ENCODE data around the gene POLD2.

POLD2 gene

DNA sequence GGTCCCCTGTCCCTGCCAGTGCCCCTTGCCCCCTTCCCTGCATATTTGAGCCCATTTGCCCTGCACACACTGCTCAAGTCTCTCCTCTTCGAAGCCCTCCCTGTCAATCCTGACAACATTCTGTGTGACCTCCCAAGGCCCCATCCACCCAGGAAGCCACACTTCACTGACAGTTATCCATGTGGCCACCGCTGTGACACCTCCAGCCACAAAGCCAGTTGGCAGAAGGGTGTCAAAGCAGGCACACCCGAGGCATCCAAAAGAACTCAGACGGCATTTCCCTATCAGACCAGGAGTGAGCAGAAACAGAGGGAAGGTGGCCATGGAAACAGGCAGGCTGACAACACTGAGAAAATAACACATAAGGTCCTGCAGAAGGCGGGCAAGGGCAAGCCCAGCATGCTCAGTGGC, 45.7 kb downstream of the POLD2 start:
- peak; percentile 40 for DNase-seq (ENCODE audit: low read depth)
- no peak overlapping the region for H3K4me3 ChIP-seq (ENCODE audit: low read depth, low read length)
- TF ChIP-seq, protein P1, sequence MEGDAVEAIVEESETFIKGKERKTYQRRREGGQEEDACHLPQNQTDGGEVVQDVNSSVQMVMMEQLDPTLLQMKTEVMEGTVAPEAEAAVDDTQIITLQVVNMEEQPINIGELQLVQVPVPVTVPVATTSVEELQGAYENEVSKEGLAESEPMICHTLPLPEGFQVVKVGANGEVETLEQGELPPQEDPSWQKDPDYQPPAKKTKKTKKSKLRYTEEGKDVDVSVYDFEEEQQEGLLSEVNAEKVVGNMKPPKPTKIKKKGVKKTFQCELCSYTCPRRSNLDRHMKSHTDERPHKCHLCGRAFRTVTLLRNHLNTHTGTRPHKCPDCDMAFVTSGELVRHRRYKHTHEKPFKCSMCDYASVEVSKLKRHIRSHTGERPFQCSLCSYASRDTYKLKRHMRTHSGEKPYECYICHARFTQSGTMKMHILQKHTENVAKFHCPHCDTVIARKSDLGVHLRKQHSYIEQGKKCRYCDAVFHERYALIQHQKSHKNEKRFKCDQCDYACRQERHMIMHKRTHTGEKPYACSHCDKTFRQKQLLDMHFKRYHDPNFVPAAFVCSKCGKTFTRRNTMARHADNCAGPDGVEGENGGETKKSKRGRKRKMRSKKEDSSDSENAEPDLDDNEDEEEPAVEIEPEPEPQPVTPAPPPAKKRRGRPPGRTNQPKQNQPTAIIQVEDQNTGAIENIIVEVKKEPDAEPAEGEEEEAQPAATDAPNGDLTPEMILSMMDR (IDR thresholded peaks at IDR 0.05; ENCODE audit: low read depth, low read length) = no peak
- TF ChIP-seq MYC (IDR thresholded peaks at IDR 0.05; ENCODE audit: low read depth, low read length) (no peak), POLR2A (IDR thresholded peaks at IDR 0.05; ENCODE audit: extremely low read depth, insufficient read length) (no peak)
- TF ChIP-seq, protein P2, sequence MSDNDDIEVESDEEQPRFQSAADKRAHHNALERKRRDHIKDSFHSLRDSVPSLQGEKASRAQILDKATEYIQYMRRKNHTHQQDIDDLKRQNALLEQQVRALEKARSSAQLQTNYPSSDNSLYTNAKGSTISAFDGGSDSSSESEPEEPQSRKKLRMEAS (IDR thresholded peaks at IDR 0.05; ENCODE audit: low read depth, low read length) = no peak

DNA sequence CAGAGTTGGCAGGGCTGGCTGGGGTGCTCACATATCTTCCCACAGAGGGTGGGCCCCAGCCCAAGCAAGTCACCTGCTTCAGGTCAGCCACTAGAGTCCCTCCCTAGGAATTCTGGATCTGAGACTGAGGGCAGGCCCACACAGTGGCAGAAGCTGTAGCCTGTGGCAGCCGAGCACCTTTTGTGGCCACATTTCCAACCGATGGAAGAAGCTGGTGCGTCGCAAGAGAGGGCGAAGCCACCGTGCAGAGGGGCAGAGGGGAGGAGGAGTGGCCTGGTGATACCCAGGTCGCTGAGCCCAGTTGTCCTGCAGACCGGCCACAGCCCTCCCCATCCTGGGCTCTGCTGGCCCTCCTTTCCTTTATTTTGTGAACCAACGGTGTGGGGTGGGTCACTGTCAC, 46.3 kb downstream of the POLD2 start:
- TF ChIP-seq, protein P1 (IDR thresholded peaks at IDR 0.05; ENCODE audit: low read depth, low read length) = no peak
- no peak for TF ChIP-seq MYC (IDR thresholded peaks at IDR 0.05; ENCODE audit: low read depth, low read length)
- TF ChIP-seq, protein P2 (IDR thresholded peaks at IDR 0.05; ENCODE audit: low read depth, low read length) = no peak
- TF ChIP-seq POLR2A (IDR thresholded peaks at IDR 0.05; ENCODE audit: extremely low read depth, insufficient read length) = no peak
- H3K4me3 ChIP-seq (ENCODE audit: low read depth, low read length) = no peak overlapping the region
- no peak for DNase-seq (ENCODE audit: low read depth)

DNA sequence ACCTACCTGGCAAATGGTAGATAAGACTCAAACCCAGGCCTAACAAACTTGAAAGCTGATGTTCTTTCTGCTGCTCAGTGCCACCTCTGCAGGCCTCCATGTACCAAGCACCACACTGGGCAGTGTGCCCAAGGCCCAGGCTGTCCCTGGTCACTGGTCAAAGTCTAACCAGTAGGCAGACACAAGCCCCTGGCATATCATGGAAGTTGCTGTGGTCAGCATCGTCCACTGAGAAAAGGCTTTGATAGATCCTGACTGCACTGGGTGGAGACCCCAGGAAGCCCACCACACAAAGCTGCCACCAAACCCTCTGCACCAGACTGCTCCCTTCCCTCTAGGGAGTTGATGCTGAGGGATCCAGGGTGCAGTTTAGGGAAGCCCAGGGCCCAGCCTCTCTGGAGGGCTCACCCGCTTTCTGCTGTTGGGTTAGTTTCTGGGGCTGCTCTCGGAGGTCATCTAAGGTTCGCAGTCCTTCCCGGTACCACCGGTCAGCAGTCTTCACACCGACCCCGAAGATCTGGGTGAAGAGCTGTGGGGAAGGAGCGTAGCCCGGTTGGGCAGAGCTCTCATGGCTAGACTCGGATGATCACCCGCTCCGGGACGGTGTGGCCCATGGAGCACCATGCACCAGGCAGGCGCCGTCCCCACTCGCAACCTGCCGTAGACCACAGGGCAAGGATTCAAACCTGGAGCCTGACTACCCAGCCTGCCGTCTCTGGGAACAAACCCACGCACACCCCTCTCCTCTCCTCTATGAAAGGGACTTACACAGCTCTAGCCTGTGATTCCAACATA, 47.0 kb downstream of the POLD2 start:
- no peak for DNase-seq (ENCODE audit: low read depth)
- TF ChIP-seq, protein P1 (IDR thresholded peaks at IDR 0.05; ENCODE audit: low read depth, low read length) = no peak
- TF ChIP-seq, protein P2 (IDR thresholded peaks at IDR 0.05; ENCODE audit: low read depth, low read length) = no peak
- TF ChIP-seq MYC (IDR thresholded peaks at IDR 0.05; ENCODE audit: low read depth, low read length) = no peak
- no peak for TF ChIP-seq POLR2A (IDR thresholded peaks at IDR 0.05; ENCODE audit: extremely low read depth, insufficient read length)
- no peak overlapping the region for H3K4me3 ChIP-seq (ENCODE audit: low read depth, low read length)

DNA sequence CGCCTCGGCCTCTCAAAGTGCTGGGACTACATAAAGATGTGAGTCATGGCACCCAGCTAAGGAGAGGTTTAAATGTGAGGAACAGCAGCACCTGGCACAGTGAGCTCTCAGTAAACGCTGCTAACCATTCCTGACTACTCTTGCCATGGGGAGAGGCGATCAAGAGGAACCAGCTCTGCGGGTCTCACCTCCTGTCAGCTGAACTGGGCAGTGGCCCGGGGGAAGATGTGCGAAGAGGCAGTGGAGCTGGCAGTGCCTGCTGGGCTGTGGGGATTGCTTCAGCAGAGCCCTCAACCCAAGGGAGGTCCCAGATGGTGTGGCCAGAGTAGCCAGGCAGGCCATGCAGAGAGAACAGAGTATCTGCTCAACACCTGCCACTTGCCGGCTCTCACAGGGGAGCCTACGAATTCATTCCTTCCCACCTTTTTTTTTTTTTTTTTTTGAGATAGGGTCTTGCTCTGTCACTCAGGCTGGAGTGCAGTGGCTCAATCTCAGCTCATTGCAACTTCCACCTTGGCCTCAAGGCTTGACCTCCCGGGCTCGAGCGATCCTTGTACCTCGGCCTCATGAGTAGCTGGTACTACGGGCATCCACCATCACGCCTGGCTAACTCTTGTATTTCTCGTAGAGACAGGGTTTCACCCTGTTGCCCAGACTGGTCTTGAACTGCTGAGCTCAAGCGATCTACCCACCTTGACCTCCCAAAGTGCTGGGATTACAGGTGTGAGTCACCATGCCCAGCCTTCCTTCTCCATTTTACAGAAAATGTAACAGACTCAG, 47.9 kb downstream of the POLD2 start:
- TF ChIP-seq, protein P1 (IDR thresholded peaks at IDR 0.05; ENCODE audit: low read depth, low read length) = no peak
- TF ChIP-seq POLR2A (IDR thresholded peaks at IDR 0.05; ENCODE audit: extremely low read depth, insufficient read length) (no peak), MYC (IDR thresholded peaks at IDR 0.05; ENCODE audit: low read depth, low read length) (no peak)
- TF ChIP-seq, protein P2 (IDR thresholded peaks at IDR 0.05; ENCODE audit: low read depth, low read length) = no peak
- no peak for DNase-seq (ENCODE audit: low read depth)

DNA sequence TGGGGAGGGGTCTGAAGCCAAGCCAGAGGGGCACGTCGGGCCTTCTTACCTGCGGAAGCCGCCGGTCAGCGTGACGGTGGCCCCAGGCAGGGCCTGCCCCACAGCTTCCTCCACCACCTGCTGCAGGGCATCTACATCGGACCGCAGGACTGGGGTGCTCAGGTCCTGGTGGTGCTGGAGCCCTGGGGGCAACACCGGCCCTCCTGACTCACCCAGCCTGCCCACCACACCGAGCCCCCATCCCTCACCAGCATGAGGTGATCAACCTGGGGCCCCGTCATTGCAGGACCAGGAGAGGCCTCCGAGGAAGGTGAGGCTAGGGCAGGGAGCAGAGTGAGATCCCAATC, 49.0 kb downstream of the POLD2 start:
- no peak for TF ChIP-seq MYC (IDR thresholded peaks at IDR 0.05; ENCODE audit: low read depth, low read length)
- TF ChIP-seq, protein P1 (IDR thresholded peaks at IDR 0.05; ENCODE audit: low read depth, low read length) = no peak
- no peak for TF ChIP-seq POLR2A (IDR thresholded peaks at IDR 0.05; ENCODE audit: extremely low read depth, insufficient read length)
- TF ChIP-seq, protein P2 (IDR thresholded peaks at IDR 0.05; ENCODE audit: low read depth, low read length) = no peak
- no peak overlapping the region for H3K4me3 ChIP-seq (ENCODE audit: low read depth, low read length)
- DNase-seq (ENCODE audit: low read depth) = no peak

More for the DNA sequence above, 47.9 kb downstream of the POLD2 start:
- no peak overlapping the region for H3K4me3 ChIP-seq (ENCODE audit: low read depth, low read length)

All from NB4 (cell line).